Stomach (tissue), 4 donors: ENCODE measurements around the gene SEPTIN2.

Experiments used
- CTCF ChIP-seq, 7 experiments: fragments of 450-650 bp in 4 of 7; fragments of 200-600 bp in 3 of 7; sonication (generic) in 3 of 7; IDR thresholded peaks; one replicate each; pipeline ENCODE4 v1.5.1; 2016 to 2019; ENCODE audit warnings: antibody characterized with exemption in 7 of 7, control low read depth in 2 of 7, mild to moderate bottlenecking in 1 of 7
- EP300 ChIP-seq: sonication (generic); formaldehyde crosslinking; IDR thresholded peaks from one replicate; pipeline ENCODE4 v1.6.1; 2017; ENCODE audit warnings: antibody characterized with exemption
- POLR2AphosphoS5 ChIP-seq, 3 donors: sonication (generic); formaldehyde crosslinking; IDR thresholded peaks; one replicate each; pipeline ENCODE4 v1.6.1; 2016; ENCODE audit warnings: antibody characterized with exemption in 3 of 3

- TF ChIP-seq CTCF (IDR thresholded peaks at IDR 0.05) (no peak), POLR2AphosphoS5 (IDR thresholded peaks at IDR 0.05) (no peak), EP300 (no peak)
Observed at GRCh38 chr2:241267249-241268067, 48.3 kb upstream of the SEPTIN2 start.
